ENCODE measurements around the gene SI. TPM values are rescaled to one million over a fixed set of nuclear protein-coding genes. Genes with fewer than 3 reads are reported as not detected.

Gene SI
- total RNA-seq, 2 donors from 2014 or later: not detected

DNA sequence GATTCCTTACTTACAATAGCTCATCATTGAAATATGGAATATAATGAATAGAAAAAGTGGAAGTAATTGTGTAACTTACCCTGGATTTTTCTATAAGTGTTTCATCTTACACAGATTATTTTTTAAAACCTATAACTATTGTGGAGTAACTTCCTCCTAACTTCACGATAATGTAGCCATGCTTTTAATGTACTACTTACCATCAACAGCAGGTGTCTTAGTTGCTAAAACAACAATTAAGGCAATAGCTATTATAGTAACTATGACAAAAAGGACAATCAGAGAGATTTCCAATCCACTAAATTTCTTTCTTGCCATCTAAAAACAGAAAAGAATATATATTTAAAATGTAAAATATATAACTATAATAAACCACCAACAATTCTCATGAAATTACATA lies 2.6 kb downstream of the SI start:
- H3K27ac Mint-ChIP-seq: no peak overlapping the region
- no peaks in the 10 kb centered on the region for H3K27me3 Mint-ChIP-seq (ENCODE audit: insufficient read depth)
- DNase-seq: no peak
- no peaks in the 10 kb centered on the region for H3K36me3 Mint-ChIP-seq (ENCODE audit: low read depth)
- Histone ChIP-seq H3K4me1 (ENCODE audit: control insufficient read depth, insufficient read depth, low read length) (no peaks in the 10 kb centered on the region), H3K4me3 (ENCODE audit: low read length) (no peak overlapping the region), H3K9ac (ENCODE audit: extremely low read depth, low read length, poor library complexity, severe bottlenecking) (no peak overlapping the region), H3K27me3 (ENCODE audit: control insufficient read depth, insufficient read depth, low read length, poor library complexity, severe bottlenecking) (no peaks in the 10 kb centered on the region), H3K27ac (ENCODE audit: low read depth, low read length) (no peak overlapping the region), H3K36me3 (ENCODE audit: control insufficient read depth, insufficient read depth, low read length) (no peaks in the 10 kb centered on the region), H3K9me3 (ENCODE audit: control insufficient read depth, low read length) (no peaks in the 10 kb centered on the region)
- H3K4me3 Mint-ChIP-seq: no peak overlapping the region
- H3K4me1 Mint-ChIP-seq: no peaks in the 10 kb centered on the region
- no peaks in the 10 kb centered on the region for H3K9me3 Mint-ChIP-seq
- 20 to 60% methylated on average over 1 of the region's 1 CpG for WGBS, 2 experiments (ENCODE audit: insufficient coverage in 1 of 2, insufficient read length in 1 of 2)
- TF ChIP-seq CTCF (conservative IDR thresholded peaks at IDR 0.05): peak; percentile 41

DNA sequence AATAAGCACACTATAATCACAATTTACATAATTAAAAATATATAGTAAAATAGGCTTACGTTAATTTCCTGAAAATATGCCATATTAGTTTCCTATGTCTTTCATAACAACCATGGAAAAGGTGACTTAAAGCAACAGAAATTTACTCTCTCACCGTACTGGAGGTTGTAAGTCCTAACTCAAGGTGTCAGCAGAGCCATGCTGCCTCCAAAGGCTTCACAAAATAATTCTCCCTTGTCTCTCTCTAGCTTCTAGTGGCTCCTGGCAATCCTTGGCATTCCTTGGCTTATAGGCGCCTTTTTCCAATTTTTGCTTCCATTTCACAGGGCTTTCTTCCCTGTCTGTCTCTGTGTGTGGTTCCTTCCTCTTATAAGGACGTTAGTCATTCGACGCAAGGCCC lies 7.6 kb downstream of the SI start:
- no peaks in the 10 kb centered on the region for H3K36me3 Mint-ChIP-seq (ENCODE audit: low read depth)

GRCh38 chr3:165056510-165056909 lies 21.8 kb downstream of the SI start:
- Histone ChIP-seq H3K4me3 (ENCODE audit: low read length) (no peak overlapping the region), H3K9ac (ENCODE audit: extremely low read depth, low read length, poor library complexity, severe bottlenecking) (no peak overlapping the region), H3K4me1 (ENCODE audit: control insufficient read depth, insufficient read depth, low read length) (no peaks in the 10 kb centered on the region), H3K27ac (ENCODE audit: low read depth, low read length) (no peak overlapping the region), H3K36me3 (ENCODE audit: control insufficient read depth, insufficient read depth, low read length) (no peaks in the 10 kb centered on the region), H3K9me3 (ENCODE audit: control insufficient read depth, low read length) (no peaks in the 10 kb centered on the region), H3K27me3 (ENCODE audit: control insufficient read depth, insufficient read depth, low read length, poor library complexity, severe bottlenecking) (no peaks in the 10 kb centered on the region)
- H3K36me3 Mint-ChIP-seq (ENCODE audit: low read depth): no peaks in the 10 kb centered on the region
- no peaks in the 10 kb centered on the region for H3K27me3 Mint-ChIP-seq (ENCODE audit: insufficient read depth)
- TF ChIP-seq CTCF (conservative IDR thresholded peaks at IDR 0.05): peak; percentile 22
- H3K27ac Mint-ChIP-seq: no peak overlapping the region
- no peaks in the 10 kb centered on the region for H3K4me1 Mint-ChIP-seq
- no peaks in the 10 kb centered on the region for H3K9me3 Mint-ChIP-seq
- peak; percentile 45 for DNase-seq
- H3K4me3 Mint-ChIP-seq: no peak overlapping the region
- 88 to 90% methylated on average over 1 to 2 of the region's 2 CpGs for WGBS, 2 experiments (ENCODE audit: insufficient coverage in 1 of 2, insufficient read length in 1 of 2)

More for the DNA sequence above, 7.6 kb downstream of the SI start:
- Mint-ChIP-seq H3K27ac (peak overlapping the region; percentile 10), H3K4me1 (no peaks in the 10 kb centered on the region), H3K27me3 (ENCODE audit: insufficient read depth) (no peaks in the 10 kb centered on the region), H3K4me3 (no peak overlapping the region), H3K9me3 (no peaks in the 10 kb centered on the region)
- TF ChIP-seq CTCF (conservative IDR thresholded peaks at IDR 0.05): peak; percentile 45
- Histone ChIP-seq H3K4me3 (ENCODE audit: low read length) (no peak overlapping the region), H3K9ac (ENCODE audit: extremely low read depth, low read length, poor library complexity, severe bottlenecking) (no peak overlapping the region), H3K27ac (ENCODE audit: low read depth, low read length) (no peak overlapping the region), H3K4me1 (ENCODE audit: control insufficient read depth, insufficient read depth, low read length) (no peaks in the 10 kb centered on the region), H3K9me3 (ENCODE audit: control insufficient read depth, low read length) (no peaks in the 10 kb centered on the region), H3K36me3 (ENCODE audit: control insufficient read depth, insufficient read depth, low read length) (no peaks in the 10 kb centered on the region), H3K27me3 (ENCODE audit: control insufficient read depth, insufficient read depth, low read length, poor library complexity, severe bottlenecking) (no peaks in the 10 kb centered on the region)
- 65 to 69% methylated on average over 4 to 6 of the region's 6 CpGs for WGBS, 2 experiments (ENCODE audit: insufficient coverage in 1 of 2, insufficient read length in 1 of 2)
- DNase-seq: peak; percentile 43
